Epidermal melanocyte (primary cell): ENCODE data around the gene KDELR3.

Experiments
- DNase-seq: peaks from one replicate; pipeline ENCODE4 v3.0.0; 2011; ENCODE audit warnings: low spot score; ENCODE audit not compliant: insufficient read length

The KDELR3 gene

GRCh38 chr22:38518620-38519019 lies 50.7 kb downstream of the KDELR3 start:
- DNase-seq: no peak

- DNase-seq: no peak
Observed at GRCh38 chr22:38519453-38520250, 51.8 kb downstream of the KDELR3 start.

GRCh38 chr22:38523029-38523428 lies 55.1 kb downstream of the KDELR3 start:
- no peak for DNase-seq

- DNase-seq: no peak
Observed at GRCh38 chr22:38523479-38523878, 55.6 kb downstream of the KDELR3 start.

GRCh38 chr22:38524429-38524828 lies 56.5 kb downstream of the KDELR3 start:
- DNase-seq: no peak

- no peak for DNase-seq
Observed at GRCh38 chr22:38531251-38531938, 63.5 kb downstream of the KDELR3 start.
